PC-3 (cell line): ENCODE data around the gene PLEKHN1.

Source experiments
- CTCF ChIP-seq: fragments of 300-600 bp; sonication (generic); conservative IDR thresholded peaks from 2 replicates; pipeline ENCODE4 v1.5.1; 2017; ENCODE audit warnings: antibody characterized with exemption, low read depth, mild to moderate bottlenecking, low read length
- EZH2 ChIP-seq: fragments of 300-600 bp; sonication (generic); IDR thresholded peaks from one replicate; pipeline ENCODE4 v1.6.1; 2017; ENCODE audit warnings: antibody characterized with exemption, mild to moderate bottlenecking, low read length; ENCODE audit not compliant: unreplicated experiment
- EZH2phosphoT487 ChIP-seq: fragments of 300-600 bp; sonication (generic); IDR thresholded peaks from 2 replicates; pipeline ENCODE4 v1.6.1; 2018; ENCODE audit warnings: mild to moderate bottlenecking, antibody characterized with exemption, low read length, borderline replicate concordance

GRCh38 chr1:973459-974292 is 7.4 kb downstream of the PLEKHN1 start:
- no peak for TF ChIP-seq CTCF
- no peak for TF ChIP-seq EZH2
- TF ChIP-seq EZH2phosphoT487: no peak
